ENCODE measurements around the gene RERE.

RERE gene

GRCh38 chr1:8315573-8316475 lies 501.6 kb downstream of the RERE start:
- no peaks in the 10 kb centered on the region for H3K36me3 ChIP-seq
- peak; percentile 6; the same call in 1 of the 2 replicates for TF ChIP-seq CTCF (IDR thresholded peaks at IDR 0.05; ENCODE audit: low read depth, low read length)
- H3K4me3 ChIP-seq (ENCODE audit: low read depth, low read length): no peak overlapping the region
- H3K9me3 ChIP-seq: no peaks in the 10 kb centered on the region
- no peak for DNase-seq
- H3K4me1 ChIP-seq: no peaks in the 10 kb centered on the region
- no peaks in the 10 kb centered on the region for H3K27me3 ChIP-seq

GRCh38 chr1:8314346-8315280 lies 502.8 kb downstream of the RERE start:
- peak; percentile 74 for TF ChIP-seq CTCF (IDR thresholded peaks at IDR 0.05; ENCODE audit: low read depth, low read length)
- Histone ChIP-seq H3K36me3 (no peaks in the 10 kb centered on the region), H3K4me3 (ENCODE audit: low read depth, low read length) (no peak overlapping the region), H3K27me3 (no peaks in the 10 kb centered on the region), H3K9me3 (no peaks in the 10 kb centered on the region), H3K4me1 (no peaks in the 10 kb centered on the region)
- peak; percentile 62 for DNase-seq

GRCh38 chr1:8313231-8313630 lies 504.2 kb downstream of the RERE start:
- no peaks in the 10 kb centered on the region for H3K27me3 ChIP-seq
- H3K9me3 ChIP-seq: no peaks in the 10 kb centered on the region
- no peaks in the 10 kb centered on the region for H3K4me1 ChIP-seq

GRCh38 chr1:8312235-8313218 lies 504.9 kb downstream of the RERE start:
- TF ChIP-seq CTCF (IDR thresholded peaks at IDR 0.05; ENCODE audit: low read depth, low read length): no peak
- DNase-seq: no peak
- H3K27me3 ChIP-seq: no peaks in the 10 kb centered on the region
- no peaks in the 10 kb centered on the region for H3K36me3 ChIP-seq
- no peaks in the 10 kb centered on the region for H3K4me1 ChIP-seq
- no peaks in the 10 kb centered on the region for H3K9me3 ChIP-seq
- H3K4me3 ChIP-seq (ENCODE audit: low read depth, low read length): no peak overlapping the region

More at GRCh38 chr1:8313231-8313630, 504.2 kb downstream of the RERE start:
- no peak for DNase-seq
- Histone ChIP-seq H3K36me3 (no peaks in the 10 kb centered on the region), H3K4me3 (ENCODE audit: low read depth, low read length) (no peak overlapping the region)
- TF ChIP-seq CTCF (IDR thresholded peaks at IDR 0.05; ENCODE audit: low read depth, low read length): no peak

- Histone ChIP-seq H3K9me3 (no peaks in the 10 kb centered on the region), H3K4me1 (no peaks in the 10 kb centered on the region), H3K36me3 (no peaks in the 10 kb centered on the region), H3K4me3 (ENCODE audit: low read depth, low read length) (no peak overlapping the region), H3K27me3 (no peaks in the 10 kb centered on the region)
- no peak for TF ChIP-seq CTCF (IDR thresholded peaks at IDR 0.05; ENCODE audit: low read depth, low read length)
- no peak for DNase-seq
These were observed 506.2 kb downstream of the RERE start for GRCh38 chr1:8311068-8311718.
